Sigmoid colon (tissue), 4 donors: ENCODE measurements around the gene EYA3.

ENCODE experiments used
- EP300 ChIP-seq, 4 donors: sonication (generic); formaldehyde crosslinking; IDR thresholded peaks; one replicate each; pipeline ENCODE4 v1.6.1; 2017; ENCODE audit warnings: antibody characterized with exemption in 4 of 4
- POLR2AphosphoS5 ChIP-seq, 4 donors: sonication (generic); formaldehyde crosslinking; IDR thresholded peaks; one replicate each; pipeline ENCODE4 v1.6.1; 2017; ENCODE audit warnings: antibody characterized with exemption in 4 of 4
- TF ChIP-seq, protein P1 (sequence below), 4 experiments: fragments of 450-650 bp in 3 of 4; fragments of 200-600 bp in 1 of 4; IDR thresholded peaks; one replicate each; pipeline ENCODE4 v1.5.1; 2016 to 2019; ENCODE audit warnings: antibody characterized with exemption in 4 of 4, mild to moderate bottlenecking in 3 of 4, moderate library complexity in 2 of 4

DNA sequence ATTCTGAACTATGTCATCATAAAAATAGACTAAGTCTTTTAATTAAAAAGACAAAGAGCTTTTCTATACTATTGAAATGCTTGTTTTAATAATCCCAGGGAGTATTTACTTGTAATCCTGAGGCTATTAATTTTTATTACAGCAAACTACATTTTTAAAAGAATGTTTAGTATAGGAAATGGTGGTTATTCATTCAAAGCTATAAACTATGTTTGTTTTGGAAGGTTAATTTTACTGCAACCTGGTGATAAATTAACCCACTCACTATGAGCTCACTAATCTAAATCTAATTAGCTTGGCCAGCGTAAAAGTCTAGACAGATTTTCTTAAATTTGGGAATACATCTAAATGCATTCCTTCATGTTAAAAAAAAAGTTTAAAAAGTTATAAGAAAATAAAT lies 13.8 kb upstream of the EYA3 start:
- TF ChIP-seq, protein P1, sequence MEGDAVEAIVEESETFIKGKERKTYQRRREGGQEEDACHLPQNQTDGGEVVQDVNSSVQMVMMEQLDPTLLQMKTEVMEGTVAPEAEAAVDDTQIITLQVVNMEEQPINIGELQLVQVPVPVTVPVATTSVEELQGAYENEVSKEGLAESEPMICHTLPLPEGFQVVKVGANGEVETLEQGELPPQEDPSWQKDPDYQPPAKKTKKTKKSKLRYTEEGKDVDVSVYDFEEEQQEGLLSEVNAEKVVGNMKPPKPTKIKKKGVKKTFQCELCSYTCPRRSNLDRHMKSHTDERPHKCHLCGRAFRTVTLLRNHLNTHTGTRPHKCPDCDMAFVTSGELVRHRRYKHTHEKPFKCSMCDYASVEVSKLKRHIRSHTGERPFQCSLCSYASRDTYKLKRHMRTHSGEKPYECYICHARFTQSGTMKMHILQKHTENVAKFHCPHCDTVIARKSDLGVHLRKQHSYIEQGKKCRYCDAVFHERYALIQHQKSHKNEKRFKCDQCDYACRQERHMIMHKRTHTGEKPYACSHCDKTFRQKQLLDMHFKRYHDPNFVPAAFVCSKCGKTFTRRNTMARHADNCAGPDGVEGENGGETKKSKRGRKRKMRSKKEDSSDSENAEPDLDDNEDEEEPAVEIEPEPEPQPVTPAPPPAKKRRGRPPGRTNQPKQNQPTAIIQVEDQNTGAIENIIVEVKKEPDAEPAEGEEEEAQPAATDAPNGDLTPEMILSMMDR (IDR thresholded peaks at IDR 0.05), result no peak
- TF ChIP-seq EP300 (IDR thresholded peaks at IDR 0.05) (no peak), POLR2AphosphoS5 (IDR thresholded peaks at IDR 0.05) (no peak)
